SK-N-SH (cell line): ENCODE data around the gene SLC34A2.

ENCODE experiments used
- RCOR1 ChIP-seq: fragments of 150-350 bp; IDR thresholded peaks from 2 replicates; pipeline ENCODE4 v1.6.1; 2017; ENCODE audit warnings: antibody characterized with exemption, low read length
- RXRA ChIP-seq: IDR thresholded peaks from 2 replicates; pipeline ENCODE4 v1.4.0; 2012; ENCODE audit warnings: low read depth, mild to moderate bottlenecking, borderline replicate concordance
- TF ChIP-seq, protein P1 (sequence below): fragments of 200-600 bp; sonication (generic); IDR thresholded peaks from 2 replicates; pipeline ENCODE4 v1.6.1; 2017; ENCODE audit warnings: antibody characterized with exemption, mild to moderate bottlenecking, moderate library complexity

DNA sequence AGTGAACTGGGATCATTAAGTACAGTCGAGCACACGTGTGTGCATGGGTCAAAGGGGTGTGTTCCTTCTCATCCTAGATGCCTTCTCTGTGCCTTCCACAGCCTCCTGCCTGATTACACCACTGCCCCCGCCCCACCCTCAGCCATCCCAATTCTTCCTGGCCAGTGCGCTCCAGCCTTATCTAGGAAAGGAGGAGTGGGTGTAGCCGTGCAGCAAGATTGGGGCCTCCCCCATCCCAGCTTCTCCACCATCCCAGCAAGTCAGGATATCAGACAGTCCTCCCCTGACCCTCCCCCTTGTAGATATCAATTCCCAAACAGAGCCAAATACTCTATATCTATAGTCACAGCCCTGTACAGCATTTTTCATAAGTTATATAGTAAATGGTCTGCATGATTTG is 22.3 kb downstream of the SLC34A2 start:
- TF ChIP-seq RCOR1, result no peak
- TF ChIP-seq, protein P1, sequence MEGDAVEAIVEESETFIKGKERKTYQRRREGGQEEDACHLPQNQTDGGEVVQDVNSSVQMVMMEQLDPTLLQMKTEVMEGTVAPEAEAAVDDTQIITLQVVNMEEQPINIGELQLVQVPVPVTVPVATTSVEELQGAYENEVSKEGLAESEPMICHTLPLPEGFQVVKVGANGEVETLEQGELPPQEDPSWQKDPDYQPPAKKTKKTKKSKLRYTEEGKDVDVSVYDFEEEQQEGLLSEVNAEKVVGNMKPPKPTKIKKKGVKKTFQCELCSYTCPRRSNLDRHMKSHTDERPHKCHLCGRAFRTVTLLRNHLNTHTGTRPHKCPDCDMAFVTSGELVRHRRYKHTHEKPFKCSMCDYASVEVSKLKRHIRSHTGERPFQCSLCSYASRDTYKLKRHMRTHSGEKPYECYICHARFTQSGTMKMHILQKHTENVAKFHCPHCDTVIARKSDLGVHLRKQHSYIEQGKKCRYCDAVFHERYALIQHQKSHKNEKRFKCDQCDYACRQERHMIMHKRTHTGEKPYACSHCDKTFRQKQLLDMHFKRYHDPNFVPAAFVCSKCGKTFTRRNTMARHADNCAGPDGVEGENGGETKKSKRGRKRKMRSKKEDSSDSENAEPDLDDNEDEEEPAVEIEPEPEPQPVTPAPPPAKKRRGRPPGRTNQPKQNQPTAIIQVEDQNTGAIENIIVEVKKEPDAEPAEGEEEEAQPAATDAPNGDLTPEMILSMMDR, result no peak
- no peak for TF ChIP-seq RXRA
